ENCODE results near the gene SPX.

Gene SPX

GRCh38 chr12:21509768-21510167 is 16.3 kb upstream of the SPX start:
- TF ChIP-seq CTCF (IDR thresholded peaks at IDR 0.05; ENCODE audit: low read depth, low read length) = no peak
- H3K27me3 ChIP-seq = no peaks in the 10 kb centered on the region
- DNase-seq = no peak
- no peak overlapping the region for H3K4me3 ChIP-seq (ENCODE audit: low read depth, low read length)
- no peaks in the 10 kb centered on the region for H3K9me3 ChIP-seq
- H3K36me3 ChIP-seq = peaks cover 8% of the 10 kb centered on the region
- H3K4me1 ChIP-seq = no peaks in the 10 kb centered on the region

- no peak for DNase-seq
- no peaks in the 10 kb centered on the region for H3K9me3 ChIP-seq
- no peak for TF ChIP-seq CTCF (IDR thresholded peaks at IDR 0.05; ENCODE audit: low read depth, low read length)
- H3K4me3 ChIP-seq (ENCODE audit: low read depth, low read length) = no peak overlapping the region
- no peaks in the 10 kb centered on the region for H3K27me3 ChIP-seq
- no peaks in the 10 kb centered on the region; the same call in 1 of the 2 replicates for H3K36me3 ChIP-seq
- no peaks in the 10 kb centered on the region for H3K4me1 ChIP-seq
Observed at GRCh38 chr12:21516281-21516680, 9.8 kb upstream of the SPX start.

GRCh38 chr12:21518451-21518850 is 7.6 kb upstream of the SPX start:
- Histone ChIP-seq H3K36me3 (no peaks in the 10 kb centered on the region; the same call in 1 of the 2 replicates), H3K4me1 (no peaks in the 10 kb centered on the region), H3K27me3 (no peaks in the 10 kb centered on the region)

GRCh38 chr12:21521541-21521940 is 4.6 kb upstream of the SPX start:
- H3K4me1 ChIP-seq = no peaks in the 10 kb centered on the region
- no peaks in the 10 kb centered on the region; the same call in 1 of the 2 replicates for H3K36me3 ChIP-seq
- peaks cover 14% of the 10 kb centered on the region for H3K27me3 ChIP-seq
- no peak overlapping the region for H3K4me3 ChIP-seq (ENCODE audit: low read depth, low read length)
- DNase-seq = no peak
- H3K9me3 ChIP-seq = no peaks in the 10 kb centered on the region
- TF ChIP-seq CTCF (IDR thresholded peaks at IDR 0.05; ENCODE audit: low read depth, low read length) = no peak

More at GRCh38 chr12:21518451-21518850, 7.6 kb upstream of the SPX start:
- no peak for DNase-seq
- Histone ChIP-seq H3K4me3 (ENCODE audit: low read depth, low read length) (no peak overlapping the region), H3K9me3 (no peaks in the 10 kb centered on the region)
- TF ChIP-seq CTCF (IDR thresholded peaks at IDR 0.05; ENCODE audit: low read depth, low read length) = no peak

GRCh38 chr12:21523148-21523547 is 2.9 kb upstream of the SPX start:
- Histone ChIP-seq H3K9me3 (no peaks in the 10 kb centered on the region), H3K27me3 (peaks cover 30% of the 10 kb centered on the region), H3K4me3 (ENCODE audit: low read depth, low read length) (no peak overlapping the region), H3K36me3 (no peaks in the 10 kb centered on the region), H3K4me1 (no peaks in the 10 kb centered on the region)
- no peak for DNase-seq
- no peak for TF ChIP-seq CTCF (IDR thresholded peaks at IDR 0.05; ENCODE audit: low read depth, low read length)

- H3K27me3 ChIP-seq = peaks cover 64% of the 10 kb centered on the region
- no peak for DNase-seq
- H3K36me3 ChIP-seq = no peaks in the 10 kb centered on the region
- H3K4me1 ChIP-seq = no peaks in the 10 kb centered on the region
- peak overlapping the region; percentile 59 for H3K4me3 ChIP-seq (ENCODE audit: low read depth, low read length)
- TF ChIP-seq CTCF (IDR thresholded peaks at IDR 0.05; ENCODE audit: low read depth, low read length) = no peak
- no peaks in the 10 kb centered on the region for H3K9me3 ChIP-seq
Observed at GRCh38 chr12:21526721-21527345, 737 bp downstream of the SPX start.

All from BE2C (cell line).